ENCODE results near the gene CFH.

- TF ChIP-seq CTCF (conservative IDR thresholded peaks at IDR 0.05; ENCODE audit: low read depth, low read length), result no peak
- no peak for TF ChIP-seq EZH2 (IDR thresholded peaks at IDR 0.05; ENCODE audit: borderline replicate concordance, low read depth, low read length, poor library complexity, severe bottlenecking)
Measured at GRCh38 chr1:196717868-196718267, 66.0 kb downstream of the CFH start.

Measured in A673 (cell line).